ENCODE results near the gene METTL4.

The METTL4 gene

GRCh38 chr18:2538844-2539243 lies 32.5 kb downstream of the METTL4 start:
- Histone ChIP-seq H2BK120ac (ENCODE audit: low read depth, low read length) (no peak overlapping the region), H2AFZ (ENCODE audit: low read depth, low read length) (no peak overlapping the region), H3K23ac (ENCODE audit: low read length in 2 of 2) (no peak overlapping the region), H3K14ac (ENCODE audit: low read length in 2 of 2) (no peak overlapping the region), H2BK12ac (ENCODE audit: low read length in 2 of 2) (no peak overlapping the region), H2BK15ac (ENCODE audit: low read depth, poor library complexity, severe bottlenecking) (no peak overlapping the region), H3K4me1 (ENCODE audit: control insufficient read depth, insufficient read depth, low read depth, low read length) (peaks cover 3% of the 10 kb centered on the region), H3K36me3 (ENCODE audit: control insufficient read depth in 1 of 2, insufficient read depth in 2 of 2, low read depth in 1 of 2, low read length in 2 of 2) (peaks cover 0 to 11% of the 10 kb centered on the region in 2 experiments), H3K4me3 (ENCODE audit: insufficient read depth in 1 of 2, low read depth in 1 of 2, low read length in 2 of 2) (no peak overlapping the region), H3K79me1 (replicated peaks; ENCODE audit: low read length, poor library complexity, severe bottlenecking) (no peaks in the 10 kb centered on the region), H3K18ac (ENCODE audit: low read depth in 1 of 2, low read length in 2 of 2) (no peak overlapping the region), H3K9ac (ENCODE audit: low read length) (peak overlapping the region; percentile 27), H3K9me3 (ENCODE audit: control insufficient read depth, low read length) (no peaks in the 10 kb centered on the region), H4K8ac (ENCODE audit: low read length) (no peak overlapping the region), H2BK5ac (ENCODE audit: low read depth, low read length, poor library complexity, severe bottlenecking) (peak overlapping the region; percentile 19), H3K27me3 (ENCODE audit: control insufficient read depth in 1 of 2, insufficient read depth in 1 of 2, low read length in 2 of 2) (no peaks in the 10 kb centered on the region), H4K91ac (ENCODE audit: low read length) (no peak overlapping the region), H2AK5ac (ENCODE audit: low read length, severe bottlenecking) (no peak overlapping the region), H3K27ac (ENCODE audit: low read length, poor library complexity, severe bottlenecking) (no peak overlapping the region), H3K4me2 (ENCODE audit: low read length, poor library complexity, severe bottlenecking) (no peak overlapping the region), H3K4ac (ENCODE audit: low read depth in 1 of 2, low read length in 2 of 2) (no peak overlapping the region)
- DNase-seq, result no peak
- no CpG with 5 or more reads among the region's 1 CpG for WGBS

- H2BK12ac ChIP-seq (ENCODE audit: low read length in 2 of 2), result no peak overlapping the region
- H3K36me3 ChIP-seq (ENCODE audit: control insufficient read depth in 1 of 2, insufficient read depth in 2 of 2, low read depth in 1 of 2, low read length in 2 of 2), result peaks cover 0 to 11% of the 10 kb centered on the region in 2 experiments
- H3K4me2 ChIP-seq (ENCODE audit: low read length, poor library complexity, severe bottlenecking), result no peak overlapping the region
- H3K79me1 ChIP-seq (replicated peaks; ENCODE audit: low read length, poor library complexity, severe bottlenecking), result no peaks in the 10 kb centered on the region
- no peak overlapping the region for H3K4ac ChIP-seq (ENCODE audit: low read depth in 1 of 2, low read length in 2 of 2)
- peak overlapping the region; percentile 99 for H2AK5ac ChIP-seq (ENCODE audit: low read length, severe bottlenecking)
- H2BK120ac ChIP-seq (ENCODE audit: low read depth, low read length), result no peak overlapping the region
- no peak overlapping the region for H2BK15ac ChIP-seq (ENCODE audit: low read depth, poor library complexity, severe bottlenecking)
- H3K23ac ChIP-seq (ENCODE audit: low read length in 2 of 2), result no peak overlapping the region
- H3K4me1 ChIP-seq (ENCODE audit: control insufficient read depth, insufficient read depth, low read depth, low read length), result peaks cover 3% of the 10 kb centered on the region
- peak overlapping the region; percentile 27 for H3K9ac ChIP-seq (ENCODE audit: low read length)
- no peak overlapping the region for H2AFZ ChIP-seq (ENCODE audit: low read depth, low read length)
- no peak overlapping the region for H3K4me3 ChIP-seq (ENCODE audit: insufficient read depth in 1 of 2, low read depth in 1 of 2, low read length in 2 of 2)
- H3K9me3 ChIP-seq (ENCODE audit: control insufficient read depth, low read length), result peaks cover 1% of the 10 kb centered on the region
- DNase-seq, result no peak
- no peak overlapping the region for H3K18ac ChIP-seq (ENCODE audit: low read depth in 1 of 2, low read length in 2 of 2)
- no peak overlapping the region for H2BK5ac ChIP-seq (ENCODE audit: low read depth, low read length, poor library complexity, severe bottlenecking)
- 100% methylated on average over 1 of the region's 1 CpG for WGBS
- H3K27me3 ChIP-seq (ENCODE audit: control insufficient read depth in 1 of 2, insufficient read depth in 1 of 2, low read length in 2 of 2), result no peaks in the 10 kb centered on the region
- H3K27ac ChIP-seq (ENCODE audit: low read length, poor library complexity, severe bottlenecking), result peak overlapping the region; percentile 49
- no peak overlapping the region for H3K14ac ChIP-seq (ENCODE audit: low read length in 2 of 2)
- no peak overlapping the region for H4K8ac ChIP-seq (ENCODE audit: low read length)
- H4K91ac ChIP-seq (ENCODE audit: low read length), result no peak overlapping the region
These were observed 33.1 kb downstream of the METTL4 start for GRCh38 chr18:2538236-2538635.

- Histone ChIP-seq H3K23ac (ENCODE audit: low read length in 2 of 2) (no peak overlapping the region), H3K79me1 (replicated peaks; ENCODE audit: low read length, poor library complexity, severe bottlenecking) (no peaks in the 10 kb centered on the region), H3K27ac (ENCODE audit: low read length, poor library complexity, severe bottlenecking) (peak overlapping the region; percentile 99), H2BK5ac (ENCODE audit: low read depth, low read length, poor library complexity, severe bottlenecking) (no peak overlapping the region), H4K8ac (ENCODE audit: low read length) (no peak overlapping the region), H4K91ac (ENCODE audit: low read length) (no peak overlapping the region), H3K4me1 (ENCODE audit: control insufficient read depth, insufficient read depth, low read depth, low read length) (peaks cover 3% of the 10 kb centered on the region), H3K4me3 (ENCODE audit: insufficient read depth in 1 of 2, low read depth in 1 of 2, low read length in 2 of 2) (no peak overlapping the region), H3K4ac (ENCODE audit: low read depth in 1 of 2, low read length in 2 of 2) (no peak overlapping the region), H3K14ac (ENCODE audit: low read length in 2 of 2) (no peak overlapping the region), H2AFZ (ENCODE audit: low read depth, low read length) (no peak overlapping the region), H3K4me2 (ENCODE audit: low read length, poor library complexity, severe bottlenecking) (no peak overlapping the region), H3K27me3 (ENCODE audit: control insufficient read depth in 1 of 2, insufficient read depth in 1 of 2, low read length in 2 of 2) (no peaks in the 10 kb centered on the region), H3K9ac (ENCODE audit: low read length) (peak overlapping the region; percentile 11), H2BK120ac (ENCODE audit: low read depth, low read length) (no peak overlapping the region), H3K36me3 (ENCODE audit: control insufficient read depth in 1 of 2, insufficient read depth in 2 of 2, low read depth in 1 of 2, low read length in 2 of 2) (peaks cover under 1 to 14% of the 10 kb centered on the region in 2 experiments), H2BK12ac (ENCODE audit: low read length in 2 of 2) (no peak overlapping the region), H2AK5ac (ENCODE audit: low read length, severe bottlenecking) (no peak overlapping the region), H3K18ac (ENCODE audit: low read depth in 1 of 2, low read length in 2 of 2) (no peak overlapping the region), H3K9me3 (ENCODE audit: control insufficient read depth, low read length) (peaks cover 5% of the 10 kb centered on the region), H2BK15ac (ENCODE audit: low read depth, poor library complexity, severe bottlenecking) (no peak overlapping the region)
- no peak for DNase-seq
- WGBS, result no CpG with 5 or more reads among the region's 3 CpGs
These were observed 34.0 kb downstream of the METTL4 start for GRCh38 chr18:2537296-2537695.

GRCh38 chr18:2536493-2536892 lies 34.8 kb downstream of the METTL4 start:
- Histone ChIP-seq H4K91ac (ENCODE audit: low read length) (no peak overlapping the region), H3K14ac (ENCODE audit: low read length in 2 of 2) (no peak overlapping the region), H3K9me3 (ENCODE audit: control insufficient read depth, low read length) (peaks cover 7% of the 10 kb centered on the region), H3K27me3 (ENCODE audit: control insufficient read depth in 1 of 2, insufficient read depth in 1 of 2, low read length in 2 of 2) (no peaks in the 10 kb centered on the region), H3K4me3 (ENCODE audit: insufficient read depth in 1 of 2, low read depth in 1 of 2, low read length in 2 of 2) (no peak overlapping the region), H3K36me3 (ENCODE audit: control insufficient read depth in 1 of 2, insufficient read depth in 2 of 2, low read depth in 1 of 2, low read length in 2 of 2) (peaks cover 2 to 14% of the 10 kb centered on the region in 2 experiments), H2AFZ (ENCODE audit: low read depth, low read length) (no peak overlapping the region), H3K9ac (ENCODE audit: low read length) (peak overlapping the region; percentile 57), H2BK5ac (ENCODE audit: low read depth, low read length, poor library complexity, severe bottlenecking) (peak overlapping the region; percentile 99), H3K23ac (ENCODE audit: low read length in 2 of 2) (no peak overlapping the region), H3K4ac (ENCODE audit: low read depth in 1 of 2, low read length in 2 of 2) (no peak overlapping the region), H3K4me2 (ENCODE audit: low read length, poor library complexity, severe bottlenecking) (peak overlapping the region; percentile 29), H3K18ac (ENCODE audit: low read depth in 1 of 2, low read length in 2 of 2) (no peak overlapping the region), H3K79me1 (replicated peaks; ENCODE audit: low read length, poor library complexity, severe bottlenecking) (no peaks in the 10 kb centered on the region), H3K27ac (ENCODE audit: low read length, poor library complexity, severe bottlenecking) (peak overlapping the region; percentile 99), H2AK5ac (ENCODE audit: low read length, severe bottlenecking) (no peak overlapping the region), H4K8ac (ENCODE audit: low read length) (no peak overlapping the region), H2BK15ac (ENCODE audit: low read depth, poor library complexity, severe bottlenecking) (no peak overlapping the region), H2BK120ac (ENCODE audit: low read depth, low read length) (no peak overlapping the region), H2BK12ac (ENCODE audit: low read length in 2 of 2) (no peak overlapping the region), H3K4me1 (ENCODE audit: control insufficient read depth, insufficient read depth, low read depth, low read length) (peaks cover 3% of the 10 kb centered on the region)
- peak; percentile 85 for DNase-seq
- WGBS, result 48% methylated on average over 3 of the region's 4 CpGs
